Tibial nerve (tissue), 4 donors: ENCODE measurements around the gene TSHZ2. TPM values are rescaled to one million over a fixed set of nuclear protein-coding genes. Genes with fewer than 3 reads are reported as not detected.

Experiments used
- DNase-seq, 2 donors: peaks; one replicate each; pipeline ENCODE4 v3.0.0-alpha.2; 2019; ENCODE audit warnings: low spot score in 2 of 2
- H3K27ac ChIP-seq, 4 donors: fragments of 200-600 bp; sonication (generic) in 3 of 4; one replicate each; pipeline ENCODE4 v1.5.1; 2017 to 2019; ENCODE audit warnings: mild to moderate bottlenecking in 1 of 4
- H3K27me3 ChIP-seq, 2 donors: fragments of 200-600 bp; sonication (generic) in 1 of 2; one replicate each; pipeline versions ENCODE4 v1.5.1 to v1.6.0; 2017 to 2019
- H3K36me3 ChIP-seq, 3 donors: fragments of 200-600 bp; sonication (generic); one replicate each; pipeline ENCODE4 v1.5.1; 2018 to 2019
- H3K4me1 ChIP-seq, 4 donors: fragments of 200-600 bp; sonication (generic) in 3 of 4; one replicate each; pipeline ENCODE4 v1.5.1; 2017 to 2019
- H3K4me3 ChIP-seq, 4 donors: fragments of 200-600 bp; sonication (generic) in 3 of 4; one replicate each; pipeline ENCODE4 v1.5.1; 2017 to 2019; ENCODE audit warnings: mild to moderate bottlenecking in 1 of 4, moderate library complexity in 1 of 4
- H3K9me3 ChIP-seq, 4 donors: fragments of 200-600 bp; sonication (generic) in 3 of 4; one replicate each; pipeline ENCODE4 v1.5.1; 2017 to 2019
- CTCF ChIP-seq, 5 experiments: fragments of 200-600 bp in 3 of 5; fragments of 450-650 bp in 2 of 5; sonication (generic) in 3 of 5; IDR thresholded peaks; one replicate each; pipeline ENCODE4 v1.5.1; 2016 to 2019; ENCODE audit warnings: antibody characterized with exemption in 5 of 5, mild to moderate bottlenecking in 3 of 5, moderate library complexity in 2 of 5
- EP300 ChIP-seq, 2 donors: sonication (generic); formaldehyde crosslinking; IDR thresholded peaks; one replicate each; pipeline ENCODE4 v1.6.1; 2017; ENCODE audit warnings: antibody characterized with exemption in 2 of 2, mild to moderate bottlenecking in 1 of 2
- POLR2A ChIP-seq, 2 donors: fragments of 450-650 bp; IDR thresholded peaks; one replicate each; pipeline ENCODE4 v1.6.1; 2017; ENCODE audit warnings: antibody characterized with exemption in 2 of 2, mild to moderate bottlenecking in 2 of 2, moderate library complexity in 2 of 2
- WGBS, 2 donors: methylation state at CpG; one replicate each; pipeline ENCODE4 v1.1.5; 2018; 5-methylcytosine and 5-hydroxymethylcytosine counted together
- total RNA-seq, 4 donors: library from RNA; depleted of rRNA; stranded (reverse); fragments of >200 nt; gene quantifications; one replicate each; pipeline ENCODE4 v1.1.0, GENCODE V29; 2016

The TSHZ2 gene
- total RNA-seq, 4 donors from 2014 or later: 20.9 to 33.7 (median 25.1) TPM

GRCh38 chr20:52926505-52926904 is 45.7 kb upstream of the TSHZ2 start:
- Histone ChIP-seq H3K36me3 (no peaks in the 10 kb centered on the region), H3K27me3 (no peaks in the 10 kb centered on the region), H3K4me3 (no peak overlapping the region), H3K9me3 (no peaks in the 10 kb centered on the region), H3K4me1 (no peaks in the 10 kb centered on the region), H3K27ac (no peak overlapping the region)
- no peak for DNase-seq
- TF ChIP-seq EP300 (IDR thresholded peaks at IDR 0.05): no peak
- 50 to 66% methylated on average over 1 of the region's 1 CpG for WGBS, 2 donors

GRCh38 chr20:52933867-52934266 is 38.3 kb upstream of the TSHZ2 start:
- Histone ChIP-seq H3K36me3 (no peaks in the 10 kb centered on the region), H3K9me3 (no peaks in the 10 kb centered on the region), H3K27ac (no peak overlapping the region), H3K27me3 (no peaks in the 10 kb centered on the region), H3K4me3 (no peak overlapping the region), H3K4me1 (no peaks in the 10 kb centered on the region)
- no peak for TF ChIP-seq EP300 (IDR thresholded peaks at IDR 0.05)
- no peak for TF ChIP-seq POLR2A (IDR thresholded peaks at IDR 0.05)
- TF ChIP-seq CTCF (IDR thresholded peaks at IDR 0.05): no peak
- DNase-seq: no peak
- WGBS, 2 donors: 59 to 65% methylated on average over 1 of the region's 1 CpG

DNA sequence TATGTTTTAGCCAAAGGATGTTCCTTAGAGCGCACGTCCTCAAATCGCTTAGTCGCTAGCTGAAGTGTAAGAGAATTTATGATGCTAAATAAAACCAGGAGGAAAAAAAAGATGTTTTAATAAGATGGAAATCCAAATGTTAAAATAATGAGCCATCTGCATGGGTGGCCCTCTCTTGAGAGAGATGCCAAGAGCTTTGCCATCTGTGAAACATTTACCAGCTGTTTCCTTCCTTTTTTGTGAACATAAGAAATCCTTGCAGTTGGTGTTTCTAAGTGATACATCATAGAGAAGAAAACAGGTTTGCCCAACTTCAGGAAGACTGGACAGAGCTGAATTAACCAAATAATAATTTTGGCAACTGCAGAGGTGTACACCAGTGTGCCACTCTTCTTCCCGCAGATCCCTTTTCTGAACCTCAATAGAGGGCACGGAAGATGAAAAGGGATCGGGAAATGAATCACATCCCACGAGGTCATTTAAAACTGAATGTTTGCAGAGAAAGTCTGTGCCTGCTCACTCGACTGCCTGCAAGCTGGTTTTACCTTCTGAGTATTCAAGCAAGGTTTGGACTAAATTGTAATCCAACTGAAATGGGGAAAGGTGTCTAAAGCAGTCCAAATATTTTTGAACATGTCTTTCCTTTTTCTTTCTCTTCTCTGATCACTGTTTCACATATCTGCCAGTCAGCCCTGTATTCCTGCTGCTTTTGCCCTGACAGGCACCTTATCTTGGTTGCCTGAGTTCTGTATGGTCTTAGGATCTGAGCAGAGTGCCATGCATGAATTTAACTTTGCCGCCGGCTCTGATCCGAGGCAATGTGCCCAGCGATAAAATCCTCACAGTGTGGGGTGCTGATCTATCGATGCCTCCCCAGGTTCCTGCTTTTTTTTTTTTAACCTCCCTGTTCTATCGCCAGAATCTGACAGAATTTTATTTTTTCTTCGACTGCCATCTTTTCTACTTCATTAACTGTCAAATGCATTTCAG is 35.5 kb upstream of the TSHZ2 start:
- DNase-seq: no peak
- Histone ChIP-seq H3K27me3 (no peaks in the 10 kb centered on the region), H3K9me3 (no peaks in the 10 kb centered on the region), H3K36me3 (no peaks in the 10 kb centered on the region), H3K4me1 (no peaks in the 10 kb centered on the region), H3K27ac (no peak overlapping the region), H3K4me3 (no peak overlapping the region)
- TF ChIP-seq POLR2A (IDR thresholded peaks at IDR 0.05) (no peak), EP300 (IDR thresholded peaks at IDR 0.05) (no peak), CTCF (IDR thresholded peaks at IDR 0.05) (no peak)
- 85 to 86% methylated on average over 16 of the region's 16 CpGs for WGBS, 2 donors

GRCh38 chr20:52937591-52938100 is 34.5 kb upstream of the TSHZ2 start:
- no peak for DNase-seq
- no peaks in the 10 kb centered on the region for H3K9me3 ChIP-seq
- 68 to 73% methylated on average over 6 of the region's 6 CpGs for WGBS, 2 donors
- H3K4me1 ChIP-seq: no peaks in the 10 kb centered on the region
- H3K27ac ChIP-seq: no peak overlapping the region
- H3K4me3 ChIP-seq: no peak overlapping the region
- TF ChIP-seq POLR2A (IDR thresholded peaks at IDR 0.05) (no peak), EP300 (IDR thresholded peaks at IDR 0.05) (no peak), CTCF (IDR thresholded peaks at IDR 0.05) (no peak)
- no peaks in the 10 kb centered on the region for H3K36me3 ChIP-seq
- no peaks in the 10 kb centered on the region for H3K27me3 ChIP-seq

DNA sequence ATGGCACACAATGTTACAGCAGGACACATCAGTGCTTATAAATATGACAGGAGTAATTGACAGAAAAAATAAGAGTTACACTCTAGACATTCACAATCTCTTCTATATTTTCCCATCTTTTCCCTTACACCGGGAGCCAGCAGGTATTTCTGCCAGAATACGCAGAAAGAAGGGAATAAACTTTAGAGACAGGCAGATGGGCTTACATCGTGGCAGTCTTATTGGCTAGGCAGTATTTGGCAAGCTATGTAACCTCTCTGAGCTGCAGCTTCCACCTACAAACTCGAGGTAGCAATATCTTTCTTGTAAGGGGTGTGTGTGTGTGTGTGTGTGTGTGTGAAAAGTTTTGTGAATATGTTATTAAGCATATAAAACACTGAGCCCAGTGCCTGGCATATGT is 33.0 kb upstream of the TSHZ2 start:
- WGBS, 2 donors: 84 to 90% methylated on average over 4 of the region's 4 CpGs
- no peaks in the 10 kb centered on the region for H3K36me3 ChIP-seq
- H3K27ac ChIP-seq: no peak overlapping the region
- H3K4me3 ChIP-seq: no peak overlapping the region
- no peaks in the 10 kb centered on the region for H3K4me1 ChIP-seq
- TF ChIP-seq POLR2A (IDR thresholded peaks at IDR 0.05) (no peak), CTCF (IDR thresholded peaks at IDR 0.05) (no peak), EP300 (IDR thresholded peaks at IDR 0.05) (no peak)
- no peaks in the 10 kb centered on the region for H3K9me3 ChIP-seq
- no peak for DNase-seq
- no peaks in the 10 kb centered on the region for H3K27me3 ChIP-seq
